ENCODE results near the gene TTC32.

TTC32 gene

DNA sequence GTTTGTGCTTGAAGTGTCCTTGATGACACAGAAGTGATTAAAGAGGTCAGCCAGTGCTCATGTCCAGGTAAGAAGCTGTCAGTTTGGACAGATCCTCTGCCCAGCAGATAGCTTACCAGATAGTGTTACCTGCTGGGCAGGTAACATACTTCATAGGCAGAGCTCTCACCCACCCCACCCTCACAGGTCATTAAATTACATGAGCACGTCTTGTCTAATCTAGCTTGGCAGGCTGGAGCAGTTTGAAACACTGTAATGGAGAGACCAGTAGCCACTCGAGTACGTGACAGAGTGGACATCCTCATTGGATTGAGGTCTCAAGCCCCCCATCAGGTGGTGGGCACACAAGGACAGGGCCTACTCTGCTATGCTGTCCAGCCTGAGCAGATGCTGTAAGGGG, 27.1 kb downstream of the TTC32 start:
- DNase-seq, result no peak

DNA sequence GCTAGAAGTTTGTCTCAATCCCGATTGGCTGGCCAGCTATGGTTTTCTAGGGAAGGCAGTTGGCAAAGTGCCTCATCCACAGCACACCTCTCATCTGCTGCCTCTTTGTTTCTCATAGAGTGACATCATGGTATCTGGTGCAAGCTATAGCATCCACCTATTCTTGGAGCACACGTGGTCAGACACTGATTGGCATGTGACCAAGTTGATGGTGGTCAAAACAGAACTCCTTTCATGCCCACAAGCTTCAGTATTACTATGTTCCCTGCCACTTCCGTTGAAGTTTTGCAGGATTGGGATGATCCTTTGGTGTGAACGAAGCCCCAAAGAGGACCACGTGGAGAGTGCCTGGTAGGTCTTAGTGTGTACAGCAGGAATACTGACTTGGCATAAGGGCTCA, 28.8 kb downstream of the TTC32 start:
- DNase-seq, result no peak

DNA sequence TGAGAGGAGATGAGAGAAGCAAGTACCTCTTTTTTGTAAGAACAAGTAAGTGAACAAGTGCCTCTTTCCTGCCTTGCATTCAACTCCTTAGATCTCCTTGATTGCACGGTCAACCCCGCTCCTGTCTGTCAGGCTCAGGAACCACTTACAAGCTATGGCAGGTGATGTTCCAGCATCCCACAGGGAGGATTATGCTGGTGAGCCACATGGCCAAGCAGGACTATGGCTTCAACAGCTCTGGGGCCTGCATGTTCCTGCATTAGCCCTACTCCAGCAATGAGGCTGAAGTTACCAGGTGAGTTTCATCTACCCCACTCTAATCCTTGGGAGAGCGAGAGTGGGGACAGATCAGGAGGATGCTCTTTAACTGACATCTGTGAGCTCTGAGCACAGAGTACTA, 29.5 kb downstream of the TTC32 start:
- no peak for DNase-seq

DNA sequence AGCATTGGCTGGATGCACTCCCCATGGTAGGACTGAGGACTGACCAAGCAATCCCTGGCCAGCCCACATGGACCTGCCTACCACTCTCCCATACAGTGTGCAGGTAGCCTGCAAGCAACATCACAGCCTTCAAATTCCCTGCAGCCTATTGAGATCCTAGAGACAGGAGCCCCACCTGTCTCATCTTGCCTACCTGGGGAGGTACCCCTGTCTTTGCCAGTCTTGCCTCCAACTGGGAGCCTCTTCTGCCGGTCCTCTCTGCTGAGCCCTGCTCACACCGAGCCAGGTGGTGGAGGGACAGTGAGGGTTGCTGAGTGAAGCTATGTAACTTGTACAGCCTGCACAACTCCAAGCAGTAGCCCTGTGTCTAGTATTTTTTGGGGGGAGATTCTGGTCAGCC, 29.9 kb downstream of the TTC32 start:
- DNase-seq, result no peak

DNA sequence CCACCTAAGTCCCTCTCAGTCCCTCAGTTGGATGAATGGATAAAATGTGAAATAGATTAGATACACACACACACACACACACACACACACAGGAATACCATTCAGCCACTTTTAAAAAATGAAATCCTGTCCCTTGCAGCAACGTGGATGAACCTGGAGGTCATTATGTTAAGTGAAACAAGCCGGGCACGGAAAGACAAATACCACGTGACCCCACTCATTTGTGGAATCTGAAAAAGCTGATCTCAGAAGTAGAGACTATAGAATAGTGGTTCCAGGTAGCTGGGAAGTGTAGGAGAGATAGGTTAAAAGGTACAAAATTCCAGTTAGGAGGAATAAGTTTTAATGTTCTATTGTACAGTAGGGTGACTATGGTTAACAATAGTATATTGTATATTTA, 31.0 kb downstream of the TTC32 start:
- no peak for DNase-seq

DNA sequence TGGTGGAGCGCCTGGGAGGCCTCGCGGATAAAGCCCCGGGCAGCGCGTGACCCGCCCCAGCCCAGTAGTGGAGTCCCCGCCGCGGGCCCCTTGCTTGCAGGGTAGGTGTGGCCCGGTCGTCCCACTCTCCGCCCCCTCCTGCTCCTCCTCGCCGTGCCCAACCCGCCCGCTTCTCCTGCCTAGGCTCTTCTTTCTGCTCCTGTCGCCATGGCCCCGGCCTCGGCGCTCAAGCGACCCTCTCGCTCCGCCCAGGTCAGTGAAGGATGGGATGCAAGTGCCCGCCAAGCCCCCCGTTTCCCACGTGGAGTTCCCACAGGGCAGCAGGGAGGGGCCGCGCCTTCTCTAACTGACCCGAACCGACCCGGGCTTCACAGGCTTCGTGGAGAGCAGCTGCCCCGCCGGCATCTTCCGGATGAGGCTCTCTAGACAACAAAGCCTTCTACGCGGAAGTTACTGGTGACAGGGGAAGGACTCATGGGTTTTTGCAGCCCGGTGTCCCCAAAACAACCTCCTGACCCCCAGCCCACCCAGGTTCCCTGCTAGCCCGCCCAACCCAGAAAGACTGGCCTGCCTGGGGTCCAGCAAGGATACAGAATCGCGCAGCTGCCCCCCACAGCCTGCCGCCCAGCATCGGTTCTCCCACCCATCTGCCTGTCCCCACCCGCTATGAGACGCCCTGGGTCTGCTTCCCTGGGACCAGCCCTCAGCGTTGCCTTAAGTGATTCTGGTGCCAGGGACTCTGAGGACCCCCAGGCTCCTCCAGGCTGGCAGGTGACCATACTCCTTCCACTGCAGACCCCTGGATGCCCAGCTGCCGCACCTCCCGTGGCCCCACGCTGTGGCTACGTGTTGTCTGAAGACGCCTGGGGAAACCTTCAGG, 32.8 kb downstream of the TTC32 start:
- DNase-seq, result peak; percentile 43

DNA sequence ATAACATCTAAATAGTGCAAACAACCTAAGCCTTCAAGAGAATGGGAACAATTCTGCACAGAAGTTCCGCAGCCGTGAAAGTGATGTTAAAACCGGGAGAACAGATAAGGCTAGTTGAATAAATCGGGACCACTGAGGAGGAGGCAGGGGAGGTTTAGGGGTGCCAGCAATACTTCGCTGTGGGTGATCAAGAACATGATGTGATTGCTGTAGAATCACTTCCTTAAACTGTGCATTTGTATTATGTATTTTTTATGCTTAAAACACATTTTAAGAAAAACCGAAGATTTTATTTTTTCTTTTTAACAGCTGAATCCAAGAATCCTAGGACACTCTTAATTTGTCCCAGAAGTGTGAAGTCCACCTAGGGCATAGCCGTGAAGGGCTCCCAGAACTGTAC, 33.6 kb downstream of the TTC32 start:
- no peak for DNase-seq

DNA sequence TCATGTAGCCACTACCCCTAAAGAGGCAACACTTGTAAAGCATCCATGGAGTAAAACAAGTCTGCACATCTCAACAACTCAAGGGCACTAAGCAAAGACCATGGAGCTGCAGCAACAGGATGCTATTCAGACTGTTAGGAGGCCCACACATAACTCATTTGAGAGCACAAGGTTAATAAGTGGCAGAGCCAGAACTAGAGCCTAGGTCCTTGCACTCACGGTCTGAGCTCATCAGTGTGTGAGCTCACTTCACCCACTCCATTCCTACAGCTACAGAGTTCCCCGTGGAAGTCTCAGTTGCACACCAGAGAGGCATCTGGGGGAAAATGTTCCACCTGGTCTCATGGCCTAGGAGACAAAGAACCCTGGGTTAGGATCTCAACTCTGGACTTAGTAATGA, 35.0 kb downstream of the TTC32 start:
- DNase-seq, result no peak

DNA sequence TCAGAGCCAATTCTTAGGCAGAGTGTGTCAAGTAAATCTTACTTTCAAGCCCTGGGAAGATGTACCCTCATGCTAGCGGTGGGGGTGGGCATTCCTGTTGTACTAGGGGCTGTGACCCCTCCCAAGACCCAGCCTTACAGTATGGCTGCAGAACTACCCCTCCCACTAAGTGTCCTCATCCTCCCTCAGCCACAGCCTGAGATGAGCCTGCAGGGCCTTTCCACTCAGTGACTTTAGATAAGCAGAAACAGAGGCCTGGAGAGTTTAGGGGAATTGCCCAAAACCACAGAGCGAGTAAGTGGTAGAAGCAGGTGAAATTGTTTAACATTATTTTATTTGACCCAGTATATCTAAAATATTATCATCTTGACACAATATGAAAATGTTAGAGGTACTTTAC, 36.6 kb downstream of the TTC32 start:
- no peak for DNase-seq

DNA sequence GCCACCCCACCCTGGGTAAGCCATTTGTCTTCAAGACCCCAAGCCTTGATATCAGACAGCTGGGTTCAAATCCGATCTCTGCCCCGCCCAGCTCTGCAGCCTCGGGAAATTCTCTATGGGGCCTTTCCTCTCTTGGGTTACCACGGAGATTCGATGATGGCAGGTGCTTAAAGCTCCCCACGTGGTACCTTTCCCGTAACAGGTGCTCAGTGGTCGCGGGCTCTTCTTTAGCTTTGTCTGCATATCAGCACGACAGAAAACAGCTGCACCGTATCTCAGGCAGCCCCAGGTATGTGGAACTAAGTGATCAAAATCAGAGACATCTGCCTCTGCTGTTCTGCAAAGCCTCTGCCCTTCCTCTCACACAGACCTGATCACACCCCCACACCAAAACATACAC, 37.4 kb downstream of the TTC32 start:
- no peak for DNase-seq

DNA sequence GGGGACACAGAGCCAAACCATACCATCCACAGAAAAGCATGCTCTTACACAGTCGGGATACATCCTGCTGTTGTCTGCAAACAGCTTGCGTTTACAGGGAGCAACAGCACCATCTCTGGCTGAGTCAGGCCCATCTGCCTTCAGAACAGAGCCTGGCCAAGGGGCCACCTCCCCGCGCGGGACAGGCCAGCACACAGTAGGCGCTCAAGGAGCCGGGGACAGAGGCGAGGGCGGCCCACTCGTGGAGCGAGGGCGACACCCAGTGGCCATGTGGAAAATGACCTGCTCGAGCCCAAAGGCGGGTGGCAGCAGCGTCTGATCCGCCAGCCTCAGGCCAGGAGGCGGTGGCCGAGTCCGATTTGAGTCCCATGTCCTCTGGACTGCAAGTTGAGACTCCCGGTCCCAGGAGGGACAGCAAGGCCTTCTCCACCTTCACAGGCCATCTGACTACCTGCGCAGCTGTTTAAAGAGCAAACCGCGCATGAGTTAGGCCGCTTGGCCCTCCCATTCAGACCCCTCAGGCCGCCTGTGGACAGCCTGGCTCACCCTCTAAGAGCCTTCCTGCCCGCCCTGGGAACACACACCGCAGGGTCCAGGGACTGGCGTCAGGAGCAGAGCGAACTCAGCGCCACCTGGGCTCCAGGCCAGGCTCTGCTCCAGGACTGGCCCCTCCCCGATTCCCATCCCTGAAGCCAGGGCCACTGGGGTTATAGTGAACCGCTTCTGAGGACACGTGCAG, 38.3 kb downstream of the TTC32 start:
- DNase-seq, result peak; percentile 61

DNA sequence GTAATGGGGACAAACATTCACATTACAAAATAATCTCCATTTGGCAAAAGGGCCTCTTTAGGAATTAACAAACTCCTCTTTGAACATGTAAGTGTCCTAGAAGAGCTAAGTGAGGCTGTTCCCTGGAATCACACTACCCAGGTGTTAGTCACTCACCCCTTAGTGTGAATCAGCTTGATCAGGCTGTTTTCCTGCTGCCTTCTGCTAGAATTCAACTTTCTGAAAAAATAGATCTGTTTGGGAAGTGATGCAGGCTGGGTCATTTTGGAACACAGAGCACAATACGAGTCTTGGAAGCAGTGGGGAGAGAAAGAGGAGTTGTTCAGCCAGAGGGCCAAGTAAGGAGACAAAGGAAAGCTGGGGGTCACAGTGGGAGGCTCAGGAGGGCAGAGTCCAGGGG, 40.0 kb downstream of the TTC32 start:
- no peak for DNase-seq

DNA sequence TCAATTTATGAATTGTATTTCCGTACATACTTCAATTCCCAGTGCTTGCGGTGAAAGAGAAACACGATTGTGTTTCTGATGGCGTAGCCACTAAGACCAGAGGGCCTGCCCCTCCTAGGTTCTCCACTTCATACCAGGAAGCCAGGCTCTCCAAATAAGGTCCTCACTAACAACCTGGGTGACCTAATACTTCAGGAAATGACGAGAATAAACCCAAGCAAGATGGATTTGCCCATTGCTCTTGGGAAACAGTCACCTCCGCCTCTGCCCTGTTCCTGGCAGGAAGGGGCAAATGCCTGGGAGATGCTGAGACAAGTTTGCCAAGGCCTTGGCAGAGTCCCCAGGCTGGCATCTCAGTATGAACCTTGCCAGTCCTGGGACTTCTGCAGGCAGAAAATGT, 41.8 kb downstream of the TTC32 start:
- DNase-seq, result no peak

DNA sequence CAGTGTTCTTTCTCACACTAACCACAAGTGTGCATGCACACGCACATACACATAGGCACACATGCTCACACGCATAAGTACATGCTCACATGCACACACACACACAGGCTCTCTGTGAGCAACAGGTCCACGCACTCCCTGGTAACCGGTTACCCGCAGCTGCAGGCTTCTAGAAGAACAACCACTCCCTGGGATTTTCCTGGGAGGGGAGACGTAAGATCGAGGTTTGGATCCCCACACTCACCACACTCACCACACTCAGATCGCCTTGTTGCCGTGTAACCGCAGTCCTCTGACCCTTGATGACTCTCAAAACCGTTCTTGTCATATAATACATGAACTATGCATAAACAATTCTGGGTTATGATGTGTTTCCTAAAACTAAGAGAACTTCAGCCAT, 42.2 kb downstream of the TTC32 start:
- DNase-seq, result no peak

DNA sequence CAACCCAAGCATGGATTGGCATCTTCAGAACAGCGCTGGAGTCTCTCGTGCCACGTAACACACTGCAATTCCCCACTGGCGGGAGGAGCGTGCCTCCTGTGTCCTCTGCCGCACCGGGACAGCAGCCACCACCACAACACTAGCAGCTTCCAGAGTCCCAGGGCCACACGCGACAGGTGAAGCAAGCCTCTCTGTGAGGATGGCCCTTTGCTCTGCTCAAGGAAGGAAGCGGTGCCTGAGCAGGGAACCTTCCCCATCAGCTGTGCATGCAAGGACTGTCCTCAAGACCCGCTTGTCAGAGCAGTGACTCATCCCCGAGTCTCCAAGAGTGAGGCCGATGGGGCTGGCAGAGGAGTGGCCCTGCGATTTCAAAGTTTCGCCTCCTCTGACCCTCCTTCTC, 44.0 kb downstream of the TTC32 start:
- DNase-seq, result no peak

DNA sequence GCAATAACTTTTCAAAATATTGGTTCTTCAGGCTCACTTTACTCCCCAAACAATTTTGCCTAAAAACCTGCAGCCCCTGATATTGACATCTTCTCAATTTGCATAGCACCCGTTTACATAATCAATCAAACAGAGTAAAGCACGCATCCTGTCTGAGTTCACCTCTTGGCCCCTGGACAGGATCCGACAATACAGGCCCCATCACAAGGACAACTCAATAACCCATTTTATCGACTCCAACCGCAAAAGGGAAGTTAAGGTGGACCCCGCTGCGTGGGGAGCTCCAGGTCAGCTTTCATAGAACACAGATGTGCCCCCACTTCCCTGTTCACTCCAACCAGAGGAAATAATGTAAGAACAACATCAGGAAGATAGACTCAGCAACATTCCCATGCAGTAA, 44.7 kb downstream of the TTC32 start:
- DNase-seq, result no peak

DNA sequence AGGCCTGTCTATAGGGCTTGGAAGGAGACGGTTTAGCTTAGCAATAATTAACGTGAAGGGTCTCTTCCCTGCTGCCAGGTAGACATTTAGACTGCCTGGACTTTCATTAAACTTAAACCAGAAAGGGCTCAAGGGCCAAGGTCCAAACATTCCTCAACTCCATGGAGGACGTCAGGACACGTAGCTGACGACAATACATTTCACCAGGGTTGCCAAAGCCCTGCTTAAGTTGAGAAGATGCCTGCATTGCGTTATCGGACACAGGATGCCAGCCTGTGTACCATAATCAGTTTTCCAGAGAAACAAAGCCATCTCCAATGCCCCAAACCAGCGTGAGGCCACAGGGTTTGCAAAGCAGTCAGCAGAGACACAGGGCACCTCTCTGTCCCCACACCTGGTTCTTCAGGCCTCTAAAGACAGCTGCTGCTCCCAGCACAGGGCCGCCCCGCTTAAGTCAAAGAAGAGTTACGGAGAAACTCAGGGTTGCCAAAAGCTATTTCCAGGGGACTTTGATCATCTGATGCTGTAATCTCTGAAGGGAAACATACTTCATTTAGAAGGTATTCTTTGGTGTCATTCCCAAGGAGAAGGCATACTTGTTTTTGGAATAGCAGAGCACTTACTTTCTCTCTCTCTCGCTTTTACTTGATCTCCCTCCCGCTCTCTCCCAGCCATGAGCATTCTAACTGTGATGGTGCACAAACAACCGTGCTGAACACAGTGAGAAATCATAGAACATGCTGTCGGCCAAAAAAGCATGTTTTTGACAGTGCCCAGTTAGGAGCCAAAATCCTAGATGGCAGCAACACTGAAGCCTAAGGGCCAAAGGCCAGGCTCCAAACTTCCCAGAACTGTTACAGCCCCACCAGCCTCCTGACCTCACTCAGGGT, 46.0 kb downstream of the TTC32 start:
- DNase-seq, result no peak

DNA sequence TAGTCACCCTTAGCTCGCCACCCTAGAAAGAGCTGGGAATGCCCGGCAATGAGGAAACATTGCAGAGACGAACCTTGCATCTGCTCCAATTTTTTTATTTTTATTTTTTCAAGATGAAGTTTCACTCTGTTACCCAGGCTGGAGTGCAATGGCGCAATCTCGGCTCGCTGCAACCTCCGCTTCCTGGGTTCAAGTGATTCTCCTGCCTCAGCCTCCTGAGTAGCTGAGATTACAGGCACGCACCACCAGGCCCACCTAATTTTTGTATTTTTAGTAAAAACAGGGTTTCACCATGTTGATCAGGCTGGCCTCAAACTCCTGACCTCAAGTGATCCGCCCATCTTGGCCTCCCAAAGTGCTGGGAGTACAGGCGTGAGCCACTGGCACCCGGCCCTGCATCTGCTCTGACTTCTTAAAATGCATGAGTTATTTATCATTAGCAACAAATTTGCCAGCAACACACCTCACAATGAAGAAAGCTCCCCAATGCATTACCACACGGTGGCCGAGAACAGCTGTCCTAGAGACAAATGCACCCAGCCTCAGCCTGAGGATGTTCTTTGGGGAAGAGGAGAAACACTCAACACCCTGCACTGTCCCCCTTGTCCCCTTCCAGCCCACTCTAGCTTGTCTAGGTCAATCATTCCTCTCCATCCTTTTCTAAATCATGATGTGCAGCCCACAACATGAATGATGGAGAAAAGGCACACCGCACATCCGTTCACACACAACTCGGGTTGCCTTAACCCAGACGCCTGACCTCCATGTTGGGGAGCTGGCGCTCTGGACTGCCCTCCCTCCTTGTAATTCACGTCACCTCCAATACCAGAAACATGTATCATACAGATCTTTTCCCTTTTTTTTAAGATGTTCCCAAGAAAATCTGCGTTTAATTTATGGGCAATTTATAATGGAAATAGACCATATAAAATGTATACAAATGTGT, 46.9 kb downstream of the TTC32 start:
- DNase-seq, result no peak

DNA sequence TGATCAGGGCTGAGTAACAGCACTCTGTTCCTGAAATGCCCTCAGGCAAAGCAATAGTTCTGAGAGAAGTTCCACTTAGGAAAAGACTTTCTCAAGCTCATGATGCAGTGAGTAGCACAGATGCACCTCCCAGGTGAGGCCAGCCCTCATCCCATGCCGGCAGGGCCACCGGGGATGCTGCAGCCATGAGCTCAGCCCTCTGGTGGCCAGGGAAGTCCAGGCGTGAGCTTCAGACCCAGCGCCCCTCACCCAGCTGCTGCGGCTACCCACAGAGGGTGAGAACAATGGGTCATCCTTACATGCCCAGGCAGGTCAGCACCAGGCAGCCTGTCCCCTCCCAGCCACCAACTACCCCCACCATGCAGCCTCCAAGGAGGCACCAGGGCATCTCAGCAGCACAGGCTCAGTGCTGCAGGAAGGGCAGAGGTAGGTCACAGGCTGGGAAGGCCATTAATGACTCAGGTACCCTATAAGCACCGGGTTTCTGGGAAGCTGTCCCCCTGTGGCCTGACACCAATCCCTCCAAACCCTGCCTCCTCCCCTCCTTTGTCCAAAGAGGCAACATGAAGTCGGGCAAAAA, 50.6 kb downstream of the TTC32 start:
- no peak for DNase-seq

DNA sequence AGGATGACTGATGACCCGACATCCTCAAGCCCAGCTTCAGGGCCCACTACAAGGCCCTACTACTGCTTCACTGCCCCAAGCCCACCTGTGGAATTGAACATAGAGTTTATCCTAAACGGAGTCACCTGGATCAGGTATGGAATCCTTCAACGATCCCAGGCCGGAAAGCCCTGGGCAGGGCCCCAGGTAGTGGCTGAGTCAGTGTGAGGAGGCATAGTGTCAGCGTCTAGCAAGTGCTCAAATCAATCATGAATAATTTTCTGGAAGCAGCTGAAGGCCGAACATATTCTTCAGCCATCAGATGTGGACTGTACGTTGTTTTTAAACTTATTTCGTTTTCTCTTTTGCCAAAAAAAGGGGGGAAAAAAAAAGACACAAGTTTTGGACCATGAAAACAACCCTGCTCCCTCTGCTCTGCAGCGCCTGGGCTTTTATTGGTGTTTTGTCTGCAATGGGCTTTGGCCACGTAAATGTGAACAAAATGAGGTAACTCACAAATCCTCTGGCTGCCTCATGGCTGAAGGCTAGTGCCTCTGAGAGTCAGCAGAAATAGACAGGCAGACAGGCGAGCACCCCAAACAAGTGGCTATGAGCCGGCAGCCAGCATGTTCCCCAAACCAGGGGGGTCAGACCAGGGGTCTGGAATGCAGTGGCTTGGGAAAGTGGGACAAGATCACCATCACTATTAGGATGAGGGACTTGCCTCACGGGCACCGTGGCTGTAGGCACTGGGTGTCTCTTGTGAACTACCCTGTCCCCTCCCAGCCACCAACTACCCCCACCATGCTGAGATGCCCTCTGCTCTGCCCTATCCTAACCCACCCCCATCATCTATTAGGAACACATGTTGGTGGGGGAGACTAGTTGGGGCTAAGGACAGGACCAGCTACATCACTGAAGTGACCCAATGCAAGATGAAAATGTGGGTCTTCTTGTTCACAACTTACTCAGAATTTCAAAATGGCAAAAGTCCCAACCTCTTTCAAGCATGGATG, 51.4 kb downstream of the TTC32 start:
- no peak for DNase-seq

DNA sequence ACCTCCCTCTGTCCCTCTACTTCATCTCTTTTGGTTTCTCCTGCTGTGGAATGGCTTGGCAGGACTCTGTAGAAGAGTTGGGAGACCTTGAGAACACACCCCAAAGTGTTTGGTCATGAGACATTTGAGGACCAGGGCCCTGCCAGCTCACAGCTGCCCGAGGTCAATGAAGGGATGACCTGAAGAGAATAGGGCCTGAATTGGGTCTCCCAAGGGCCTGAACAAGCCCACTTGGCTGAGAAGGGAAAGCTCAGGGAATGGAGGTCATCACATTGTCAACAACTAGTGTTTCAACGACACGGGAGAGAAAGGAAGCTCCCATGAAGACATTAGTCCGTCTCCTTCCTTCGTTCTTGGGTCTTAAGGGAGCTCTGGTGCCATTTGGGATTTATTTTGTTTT, 52.8 kb downstream of the TTC32 start:
- DNase-seq, result no peak
